ENCODE measurements around the gene METTL9. TPM values are rescaled to one million over a fixed set of nuclear protein-coding genes. Genes with fewer than 3 reads are reported as not detected.

Gene METTL9
- total RNA-seq, 1 donor from 2014 or later = 47.8 TPM

GRCh38 chr16:21610766-21611165 is 11.4 kb downstream of the METTL9 start:
- no peak for DNase-seq
- Histone ChIP-seq H3K4me3 (no peak overlapping the region), H3K9me3 (replicated peaks) (no peaks in the 10 kb centered on the region), H3K36me3 (peaks cover 7% of the 10 kb centered on the region), H3K4me1 (peaks cover 46% of the 10 kb centered on the region), H3K27ac (replicated peaks) (no peak overlapping the region), H3K27me3 (ENCODE audit: low read depth) (no peaks in the 10 kb centered on the region)
- no peak for TF ChIP-seq CTCF (IDR thresholded peaks at IDR 0.05; ENCODE audit: borderline replicate concordance)
- intact Hi-C loops (cut with micrococcal nuclease) = no loop called here

GRCh38 chr16:21611198-21611555 is 11.8 kb downstream of the METTL9 start:
- no peak overlapping the region for H3K4me3 ChIP-seq

GRCh38 chr16:21611556-21612384 is 12.4 kb downstream of the METTL9 start:
- Histone ChIP-seq H3K36me3 (peaks cover 7% of the 10 kb centered on the region), H3K4me1 (peaks cover 46% of the 10 kb centered on the region), H3K4me3 (no peak overlapping the region), H3K27ac (replicated peaks) (peak overlapping the region; percentile 10), H3K27me3 (ENCODE audit: low read depth) (no peaks in the 10 kb centered on the region), H3K9me3 (replicated peaks) (no peaks in the 10 kb centered on the region)
- intact Hi-C loops (cut with micrococcal nuclease) = no loop called here
- DNase-seq = no peak
- no peak for TF ChIP-seq CTCF (IDR thresholded peaks at IDR 0.05; ENCODE audit: borderline replicate concordance)

More at GRCh38 chr16:21611198-21611555, 11.8 kb downstream of the METTL9 start:
- H3K27me3 ChIP-seq (ENCODE audit: low read depth) = no peaks in the 10 kb centered on the region
- intact Hi-C loops (cut with micrococcal nuclease) = no loop called here
- no peak overlapping the region for H3K27ac ChIP-seq (replicated peaks)
- no peak for TF ChIP-seq CTCF (IDR thresholded peaks at IDR 0.05; ENCODE audit: borderline replicate concordance)
- no peaks in the 10 kb centered on the region for H3K9me3 ChIP-seq (replicated peaks)
- H3K36me3 ChIP-seq = peaks cover 7% of the 10 kb centered on the region
- H3K4me1 ChIP-seq = peaks cover 46% of the 10 kb centered on the region
- DNase-seq = no peak

- intact Hi-C loops (cut with micrococcal nuclease) = no loop called here
- peaks cover 44% of the 10 kb centered on the region for H3K4me1 ChIP-seq
Observed at GRCh38 chr16:21613361-21613760, 14.0 kb downstream of the METTL9 start.

GRCh38 chr16:21613781-21614180 is 14.4 kb downstream of the METTL9 start:
- no peak overlapping the region for H3K27ac ChIP-seq (replicated peaks)
- TF ChIP-seq CTCF (IDR thresholded peaks at IDR 0.05; ENCODE audit: borderline replicate concordance) = no peak
- intact Hi-C loops (cut with micrococcal nuclease) = no loop called here
- H3K9me3 ChIP-seq (replicated peaks) = no peaks in the 10 kb centered on the region
- peaks cover 40% of the 10 kb centered on the region for H3K4me1 ChIP-seq
- no peak for DNase-seq
- H3K27me3 ChIP-seq (ENCODE audit: low read depth) = no peaks in the 10 kb centered on the region
- peaks cover 20% of the 10 kb centered on the region for H3K36me3 ChIP-seq
- H3K4me3 ChIP-seq = no peak overlapping the region

More at GRCh38 chr16:21613361-21613760, 14.0 kb downstream of the METTL9 start:
- no peak for TF ChIP-seq CTCF (IDR thresholded peaks at IDR 0.05; ENCODE audit: borderline replicate concordance)
- DNase-seq = no peak
- Histone ChIP-seq H3K27me3 (ENCODE audit: low read depth) (no peaks in the 10 kb centered on the region), H3K27ac (replicated peaks) (no peak overlapping the region), H3K9me3 (replicated peaks) (no peaks in the 10 kb centered on the region), H3K36me3 (peaks cover 16% of the 10 kb centered on the region), H3K4me3 (no peak overlapping the region)
